ENCODE data around the gene TSGA10.

The TSGA10 gene

DNA sequence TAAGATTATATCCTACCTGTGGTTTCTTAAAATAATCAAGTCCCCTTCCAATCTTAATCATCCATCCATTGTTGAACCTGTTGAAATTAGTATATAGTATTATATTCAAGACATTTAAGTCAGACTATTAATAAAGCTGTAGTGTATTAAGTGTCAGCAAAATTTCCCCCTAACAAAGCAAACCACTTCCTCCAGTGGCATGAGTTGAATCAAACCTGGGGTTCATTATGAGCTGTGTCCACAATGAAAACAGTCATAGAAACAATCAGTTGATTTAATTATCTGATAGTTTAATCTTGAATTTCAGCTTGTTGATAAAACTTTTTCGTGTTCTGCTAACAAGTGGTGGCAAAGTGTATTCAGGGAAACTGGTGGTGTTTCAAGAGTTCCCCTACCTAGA lies 14.8 kb upstream of the TSGA10 start:
- TF ChIP-seq, protein P1, sequence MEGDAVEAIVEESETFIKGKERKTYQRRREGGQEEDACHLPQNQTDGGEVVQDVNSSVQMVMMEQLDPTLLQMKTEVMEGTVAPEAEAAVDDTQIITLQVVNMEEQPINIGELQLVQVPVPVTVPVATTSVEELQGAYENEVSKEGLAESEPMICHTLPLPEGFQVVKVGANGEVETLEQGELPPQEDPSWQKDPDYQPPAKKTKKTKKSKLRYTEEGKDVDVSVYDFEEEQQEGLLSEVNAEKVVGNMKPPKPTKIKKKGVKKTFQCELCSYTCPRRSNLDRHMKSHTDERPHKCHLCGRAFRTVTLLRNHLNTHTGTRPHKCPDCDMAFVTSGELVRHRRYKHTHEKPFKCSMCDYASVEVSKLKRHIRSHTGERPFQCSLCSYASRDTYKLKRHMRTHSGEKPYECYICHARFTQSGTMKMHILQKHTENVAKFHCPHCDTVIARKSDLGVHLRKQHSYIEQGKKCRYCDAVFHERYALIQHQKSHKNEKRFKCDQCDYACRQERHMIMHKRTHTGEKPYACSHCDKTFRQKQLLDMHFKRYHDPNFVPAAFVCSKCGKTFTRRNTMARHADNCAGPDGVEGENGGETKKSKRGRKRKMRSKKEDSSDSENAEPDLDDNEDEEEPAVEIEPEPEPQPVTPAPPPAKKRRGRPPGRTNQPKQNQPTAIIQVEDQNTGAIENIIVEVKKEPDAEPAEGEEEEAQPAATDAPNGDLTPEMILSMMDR (IDR thresholded peaks at IDR 0.05; ENCODE audit: extremely low read depth, missing control alignments): no peak
- DNase-seq (ENCODE audit: low spot score): no peak

DNA sequence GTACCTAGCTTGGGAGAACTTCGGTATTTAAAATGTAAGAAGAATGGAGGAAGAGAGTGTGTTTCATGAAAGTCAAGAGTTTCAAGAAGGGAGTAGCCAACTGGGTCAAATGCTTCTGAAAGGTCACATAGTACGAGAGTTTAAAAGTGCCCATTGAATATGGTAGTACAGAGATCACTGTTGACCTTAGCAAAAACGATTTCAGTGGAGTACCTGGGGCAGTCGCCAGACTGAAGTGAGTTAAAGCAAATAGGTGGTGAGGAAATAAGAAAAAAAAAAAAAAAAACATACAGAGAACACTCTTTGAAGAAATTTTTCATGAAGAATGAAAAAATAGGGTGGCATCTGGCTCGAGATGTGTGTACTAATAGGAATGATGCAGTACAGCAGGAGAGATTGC lies 11.5 kb upstream of the TSGA10 start:
- no peak for DNase-seq (ENCODE audit: low spot score)
- TF ChIP-seq, protein P1 (IDR thresholded peaks at IDR 0.05; ENCODE audit: extremely low read depth, missing control alignments): no peak

DNA sequence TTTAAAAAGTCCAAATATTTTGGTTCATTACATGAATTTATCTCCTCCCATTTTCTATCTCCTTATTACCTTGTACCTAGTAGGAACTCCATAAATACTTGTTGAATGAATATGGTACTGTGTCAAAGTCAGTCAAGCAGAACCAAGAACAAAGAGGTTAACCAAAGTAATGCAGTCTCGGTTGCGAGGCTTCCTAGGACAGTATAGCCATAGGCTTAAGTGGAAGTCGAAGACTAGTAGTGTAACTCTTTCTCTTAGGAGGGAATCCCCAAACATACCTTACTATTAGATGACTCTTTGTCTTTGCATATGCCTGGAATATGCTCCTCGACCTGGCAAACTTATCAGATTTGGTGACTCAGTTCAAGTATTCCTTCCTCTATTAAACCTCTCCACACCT lies 4.9 kb upstream of the TSGA10 start:
- DNase-seq (ENCODE audit: low spot score): no peak
- TF ChIP-seq, protein P1 (IDR thresholded peaks at IDR 0.05; ENCODE audit: extremely low read depth, missing control alignments): no peak

DNA sequence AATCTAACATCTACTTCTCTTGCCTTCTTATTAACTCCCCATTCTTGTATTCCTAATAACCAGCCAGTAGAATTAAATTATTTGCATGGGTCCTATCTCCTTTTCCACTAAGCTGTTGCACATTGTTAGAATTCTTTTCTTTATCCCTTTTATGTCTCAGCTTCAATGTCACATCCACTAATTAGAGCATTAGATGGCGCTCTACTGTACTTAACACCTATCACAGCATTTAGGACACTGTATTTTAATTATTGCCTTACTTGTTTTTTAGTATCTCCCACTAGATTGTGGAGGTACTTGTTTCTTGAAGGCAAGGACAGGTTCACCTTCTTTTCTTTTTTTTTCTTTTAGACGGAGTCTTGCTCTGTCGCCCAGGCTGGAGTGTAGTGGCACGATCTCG lies 3.9 kb upstream of the TSGA10 start:
- DNase-seq (ENCODE audit: low spot score): no peak
- TF ChIP-seq, protein P1 (IDR thresholded peaks at IDR 0.05; ENCODE audit: extremely low read depth, missing control alignments): no peak

DNA sequence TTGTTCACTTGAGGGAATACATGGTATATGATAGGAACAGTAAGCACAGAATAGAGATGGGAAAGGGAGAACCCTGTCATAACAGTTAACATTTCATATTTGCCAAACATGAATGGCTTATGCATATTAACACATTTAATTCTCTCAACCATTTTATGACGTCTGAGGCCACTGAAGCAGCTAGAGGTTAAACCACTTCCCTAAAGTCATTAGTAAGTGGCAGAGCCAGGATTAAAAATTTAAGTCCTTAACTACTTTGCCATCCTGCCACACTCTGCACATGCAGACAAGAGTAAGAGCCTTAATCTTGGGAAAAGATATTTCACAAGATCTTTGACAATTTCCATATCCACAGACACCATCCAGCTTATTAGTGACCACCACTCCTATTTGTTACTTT lies 2.1 kb upstream of the TSGA10 start:
- DNase-seq (ENCODE audit: low spot score): no peak
- TF ChIP-seq, protein P1 (IDR thresholded peaks at IDR 0.05; ENCODE audit: extremely low read depth, missing control alignments): no peak

DNA sequence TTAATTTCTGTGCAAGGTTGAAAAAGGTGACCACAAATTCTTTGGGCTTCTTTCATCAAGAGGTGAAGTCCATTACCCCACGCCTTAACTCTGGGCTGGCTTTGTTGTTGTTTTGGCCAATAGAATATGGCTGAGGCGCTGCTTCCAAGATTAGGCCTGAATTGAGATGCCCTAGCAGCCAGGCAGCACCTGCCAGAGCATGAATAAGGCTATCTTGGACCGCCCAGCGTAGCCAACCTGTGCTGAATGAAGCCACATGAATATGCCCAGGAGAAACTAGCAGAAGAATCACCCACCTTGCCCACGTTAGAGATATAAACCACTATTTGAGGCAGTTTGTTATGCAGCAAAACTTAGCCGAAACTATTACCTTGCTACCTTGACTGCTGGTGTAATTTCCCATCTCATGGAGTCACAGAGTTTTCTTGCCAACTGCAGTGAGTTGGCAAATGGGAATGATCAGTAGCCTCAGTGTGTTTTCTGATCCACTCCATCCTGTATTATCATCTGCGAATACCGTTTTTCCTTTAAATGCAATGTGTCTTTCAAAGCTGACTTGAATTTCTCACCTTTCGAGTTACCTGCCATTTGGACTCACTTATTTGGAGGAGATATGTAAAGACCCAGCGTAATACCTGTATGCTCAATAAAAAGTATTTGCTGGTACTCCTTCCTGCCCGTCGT lies 679 bp downstream of the TSGA10 start:
- TF ChIP-seq, protein P1 (IDR thresholded peaks at IDR 0.05; ENCODE audit: extremely low read depth, missing control alignments): no peak
- no peak for DNase-seq (ENCODE audit: low spot score)

DNA sequence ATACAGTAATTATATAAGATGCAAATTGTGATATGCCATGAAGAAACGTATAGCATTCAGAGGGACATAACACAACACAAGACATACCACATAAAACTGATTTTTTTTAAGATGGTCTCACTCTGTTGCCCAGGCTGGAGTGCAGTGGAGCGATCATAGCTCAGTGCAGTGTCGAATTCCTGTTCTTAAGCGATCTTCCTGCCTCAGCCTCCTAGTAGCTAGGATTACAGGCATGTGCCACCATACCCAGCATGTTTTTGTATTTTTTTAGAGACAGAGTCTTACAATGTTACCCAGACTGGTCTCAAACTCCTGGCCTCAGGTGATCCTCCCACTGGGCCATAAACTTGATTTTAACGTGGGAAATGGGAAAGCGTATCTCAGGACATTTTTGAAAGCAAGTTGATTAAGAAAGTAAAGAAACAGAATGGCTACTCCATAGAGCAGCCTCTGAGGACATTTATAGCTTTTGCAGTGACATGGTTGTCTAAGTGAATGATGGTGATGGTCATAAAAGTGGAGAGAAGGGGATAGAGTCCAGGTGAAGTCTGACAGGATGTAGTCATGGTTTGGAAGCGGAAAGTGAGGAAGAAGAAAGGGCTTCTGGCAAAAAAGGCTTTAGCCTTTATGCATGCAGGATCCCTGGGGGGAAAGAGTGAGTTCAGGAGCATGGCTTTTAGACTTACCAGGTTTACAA lies 2.4 kb downstream of the TSGA10 start:
- TF ChIP-seq, protein P1 (IDR thresholded peaks at IDR 0.05; ENCODE audit: extremely low read depth, missing control alignments): no peak
- DNase-seq (ENCODE audit: low spot score): no peak

Data from GM20000 (cell line).